HEK293 (cell line): ENCODE measurements around the gene SLK.

Experiments used
- BCL11B ChIP-seq: fragments of 450-650 bp; formaldehyde crosslinking; IDR thresholded peaks from 2 replicates; pipeline ENCODE4 v1.5.1; 2016; ENCODE audit warnings: low read depth, missing biosample characterization, missing genetic modification characterization
- GLIS1 ChIP-seq: fragments of 450-650 bp; formaldehyde crosslinking; IDR thresholded peaks from 2 replicates; pipeline ENCODE4 v1.5.1; 2016; ENCODE audit warnings: missing biosample characterization, missing genetic modification characterization
- HOXA7 ChIP-seq: sonication (generic); formaldehyde crosslinking; IDR thresholded peaks from 2 replicates; pipeline ENCODE4 v1.8.1; 2022; ENCODE audit warnings: missing genetic modification reagents, borderline replicate concordance
- OSR2 ChIP-seq: fragments of 450-650 bp; formaldehyde crosslinking; IDR thresholded peaks from 2 replicates; pipeline ENCODE4 v1.5.1; 2016; ENCODE audit warnings: missing biosample characterization, missing genetic modification characterization
- SP7 ChIP-seq: fragments of 450-650 bp; formaldehyde crosslinking; IDR thresholded peaks from 2 replicates; pipeline ENCODE4 v1.5.1; 2016; ENCODE audit warnings: missing biosample characterization, missing genetic modification characterization
- TCF7L2 ChIP-seq: IDR thresholded peaks from 2 replicates; pipeline ENCODE4 v1.6.1; 2011; ENCODE audit warnings: low read depth, mild to moderate bottlenecking, inconsistent platforms, low read length, moderate library complexity, borderline replicate concordance
- TRIM28 ChIP-seq: IDR thresholded peaks from 2 replicates; pipeline ENCODE4 v1.6.1; 2011; ENCODE audit warnings: low read length, control low read depth, borderline replicate concordance
- WT1 ChIP-seq: fragments of 450-650 bp; formaldehyde crosslinking; IDR thresholded peaks from 2 replicates; pipeline ENCODE4 v1.5.1; 2016; ENCODE audit warnings: missing biosample characterization, missing genetic modification characterization
- ZBTB21 ChIP-seq: fragments of 450-650 bp; formaldehyde crosslinking; IDR thresholded peaks from 2 replicates; pipeline ENCODE4 v1.5.1; 2017; ENCODE audit warnings: missing biosample characterization, missing genetic modification characterization
- ZBTB44 ChIP-seq: fragments of 450-650 bp; IDR thresholded peaks from 2 replicates; pipeline ENCODE4 v1.5.1; 2018; ENCODE audit warnings: missing biosample characterization, mild to moderate bottlenecking, missing genetic modification characterization
- ZFHX2 ChIP-seq: fragments of 450-650 bp; formaldehyde crosslinking; conservative IDR thresholded peaks from 2 replicates; pipeline ENCODE4 v1.5.1; 2016; ENCODE audit warnings: missing biosample characterization, missing genetic modification characterization
- ZFP3 ChIP-seq: fragments of 450-650 bp; formaldehyde crosslinking; IDR thresholded peaks from 2 replicates; pipeline ENCODE4 v1.5.1; 2016; ENCODE audit warnings: low read depth, missing biosample characterization, missing genetic modification characterization
- ZNF175 ChIP-seq: fragments of 450-650 bp; formaldehyde crosslinking; IDR thresholded peaks from 2 replicates; pipeline ENCODE4 v1.5.1; 2016; ENCODE audit warnings: missing biosample characterization, missing genetic modification characterization
- ZNF2 ChIP-seq: fragments of 450-650 bp; formaldehyde crosslinking; IDR thresholded peaks from 2 replicates; pipeline ENCODE4 v1.5.1; 2016; ENCODE audit warnings: missing biosample characterization, missing genetic modification characterization
- ZNF221 ChIP-seq: fragments of 450-650 bp; formaldehyde crosslinking; IDR thresholded peaks from 2 replicates; pipeline ENCODE4 v1.5.1; 2017; ENCODE audit warnings: missing biosample characterization, missing genetic modification characterization, borderline replicate concordance
- ZNF23 ChIP-seq: fragments of 450-650 bp; formaldehyde crosslinking; IDR thresholded peaks from 2 replicates; pipeline ENCODE4 v1.5.1; 2016; ENCODE audit warnings: missing biosample characterization, missing genetic modification characterization, borderline replicate concordance
- ZNF311 ChIP-seq: fragments of 450-650 bp; formaldehyde crosslinking; IDR thresholded peaks from 2 replicates; pipeline ENCODE4 v1.5.1; 2017; ENCODE audit warnings: missing biosample characterization, missing genetic modification characterization, borderline replicate concordance
- ZNF362 ChIP-seq: fragments of 450-650 bp; formaldehyde crosslinking; IDR thresholded peaks from 2 replicates; pipeline ENCODE4 v1.5.1; 2016; ENCODE audit warnings: missing biosample characterization, missing genetic modification characterization
- ZNF366 ChIP-seq: fragments of 450-650 bp; formaldehyde crosslinking; conservative IDR thresholded peaks from 2 replicates; pipeline ENCODE4 v1.5.1; 2016; ENCODE audit warnings: missing biosample characterization, missing genetic modification characterization
- ZNF394 ChIP-seq: fragments of 450-650 bp; formaldehyde crosslinking; IDR thresholded peaks from 2 replicates; pipeline ENCODE4 v1.5.1; 2016; ENCODE audit warnings: missing biosample characterization, missing genetic modification characterization, mild to moderate bottlenecking, moderate library complexity, borderline replicate concordance
- ZNF510 ChIP-seq: fragments of 450-650 bp; formaldehyde crosslinking; IDR thresholded peaks from 2 replicates; pipeline ENCODE4 v1.5.1; 2018; ENCODE audit warnings: mild to moderate bottlenecking, missing genetic modification characterization, missing biosample characterization; ENCODE audit not compliant: insufficient replicate concordance
- ZNF548 ChIP-seq: fragments of 450-650 bp; formaldehyde crosslinking; IDR thresholded peaks from 2 replicates; pipeline ENCODE4 v1.5.1; 2016; ENCODE audit warnings: missing biosample characterization, missing genetic modification characterization
- ZNF558 ChIP-seq: fragments of 450-650 bp; formaldehyde crosslinking; IDR thresholded peaks from 2 replicates; pipeline ENCODE4 v1.5.1; 2016; ENCODE audit warnings: missing biosample characterization, missing genetic modification characterization
- ZNF560 ChIP-seq: fragments of 450-650 bp; formaldehyde crosslinking; IDR thresholded peaks from 2 replicates; pipeline ENCODE4 v1.5.1; 2017; ENCODE audit warnings: missing biosample characterization, missing genetic modification characterization, borderline replicate concordance
- ZNF561 ChIP-seq: fragments of 450-650 bp; IDR thresholded peaks from 2 replicates; pipeline ENCODE4 v1.5.1; 2018; ENCODE audit warnings: missing biosample characterization, missing genetic modification characterization, borderline replicate concordance
- ZNF600 ChIP-seq: fragments of 450-650 bp; formaldehyde crosslinking; IDR thresholded peaks from 2 replicates; pipeline ENCODE4 v1.5.1; 2016; ENCODE audit warnings: missing biosample characterization, missing genetic modification characterization
- ZNF624 ChIP-seq: fragments of 450-650 bp; formaldehyde crosslinking; IDR thresholded peaks from 2 replicates; pipeline ENCODE4 v1.5.1; 2017; ENCODE audit warnings: missing biosample characterization, missing genetic modification characterization
- ZNF645 ChIP-seq: fragments of 450-650 bp; formaldehyde crosslinking; IDR thresholded peaks from 2 replicates; pipeline ENCODE4; 2016; ENCODE audit warnings: missing biosample characterization, missing genetic modification characterization
- ZNF701 ChIP-seq: fragments of 450-650 bp; formaldehyde crosslinking; IDR thresholded peaks from 2 replicates; pipeline ENCODE4 v1.5.1; 2016; ENCODE audit warnings: missing biosample characterization, missing genetic modification characterization
- ZNF707 ChIP-seq: fragments of 450-650 bp; formaldehyde crosslinking; IDR thresholded peaks from 2 replicates; pipeline ENCODE4 v1.5.1; 2016; ENCODE audit warnings: missing biosample characterization, missing genetic modification characterization
- TF ChIP-seq, protein P1 (sequence below): fragments of 450-650 bp; formaldehyde crosslinking; IDR thresholded peaks from 2 replicates; pipeline ENCODE4 v1.5.1; 2016; ENCODE audit warnings: missing biosample characterization, missing genetic modification characterization
- TF ChIP-seq, protein P2 (sequence below): fragments of 450-650 bp; formaldehyde crosslinking; IDR thresholded peaks from 2 replicates; pipeline ENCODE4 v1.5.1; 2016; ENCODE audit warnings: missing biosample characterization, missing genetic modification characterization, borderline replicate concordance

Gene SLK

GRCh38 chr10:103966671-103967447 lies at the start of gene SLK (continued):
- no peak for TF ChIP-seq ZNF362 (tag by site-specific recombination)
- TF ChIP-seq ZNF561 (tag by site-specific recombination) = peak; percentile 38; the same call in 1 of the 2 replicates
- no peak for TF ChIP-seq OSR2 (tag by site-specific recombination)
- no peak; the same call in 1 of the 2 replicates for TF ChIP-seq ZNF366
- no peak for TF ChIP-seq ZNF23 (tag by site-specific recombination)
- TF ChIP-seq ZNF311 = no peak
- TF ChIP-seq GLIS1 (tag by site-specific recombination) = peak; percentile 39; the same call in 1 of the 2 replicates
- TF ChIP-seq ZNF624 (tag by site-specific recombination) = no peak
- no peak for TF ChIP-seq ZNF175
- no peak; the same call in 1 of the 2 replicates for TF ChIP-seq ZFHX2 (tag by site-specific recombination)
- TF ChIP-seq ZNF701 (tag by site-specific recombination) = no peak
- TF ChIP-seq ZNF394 (tag by site-specific recombination) = no peak; the same call in 1 of the 2 replicates
- no peak for TF ChIP-seq WT1
- no peak for TF ChIP-seq ZNF548 (tag by site-specific recombination)
- no peak for TF ChIP-seq ZNF510 (tag by site-specific recombination)
- TF ChIP-seq ZBTB44 (tag by site-specific recombination) = no peak
- TF ChIP-seq, protein P1, sequence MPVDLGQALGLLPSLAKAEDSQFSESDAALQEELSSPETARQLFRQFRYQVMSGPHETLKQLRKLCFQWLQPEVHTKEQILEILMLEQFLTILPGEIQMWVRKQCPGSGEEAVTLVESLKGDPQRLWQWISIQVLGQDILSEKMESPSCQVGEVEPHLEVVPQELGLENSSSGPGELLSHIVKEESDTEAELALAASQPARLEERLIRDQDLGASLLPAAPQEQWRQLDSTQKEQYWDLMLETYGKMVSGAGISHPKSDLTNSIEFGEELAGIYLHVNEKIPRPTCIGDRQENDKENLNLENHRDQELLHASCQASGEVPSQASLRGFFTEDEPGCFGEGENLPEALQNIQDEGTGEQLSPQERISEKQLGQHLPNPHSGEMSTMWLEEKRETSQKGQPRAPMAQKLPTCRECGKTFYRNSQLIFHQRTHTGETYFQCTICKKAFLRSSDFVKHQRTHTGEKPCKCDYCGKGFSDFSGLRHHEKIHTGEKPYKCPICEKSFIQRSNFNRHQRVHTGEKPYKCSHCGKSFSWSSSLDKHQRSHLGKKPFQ (tag by site-specific recombination) = no peak
- TF ChIP-seq TRIM28 = no peak
- TF ChIP-seq ZNF221 (tag by site-specific recombination) = no peak
- no peak for TF ChIP-seq BCL11B
- TF ChIP-seq SP7 (tag by site-specific recombination) = peak; percentile 55; the same call in 1 of the 2 replicates
- TF ChIP-seq, protein P2, sequence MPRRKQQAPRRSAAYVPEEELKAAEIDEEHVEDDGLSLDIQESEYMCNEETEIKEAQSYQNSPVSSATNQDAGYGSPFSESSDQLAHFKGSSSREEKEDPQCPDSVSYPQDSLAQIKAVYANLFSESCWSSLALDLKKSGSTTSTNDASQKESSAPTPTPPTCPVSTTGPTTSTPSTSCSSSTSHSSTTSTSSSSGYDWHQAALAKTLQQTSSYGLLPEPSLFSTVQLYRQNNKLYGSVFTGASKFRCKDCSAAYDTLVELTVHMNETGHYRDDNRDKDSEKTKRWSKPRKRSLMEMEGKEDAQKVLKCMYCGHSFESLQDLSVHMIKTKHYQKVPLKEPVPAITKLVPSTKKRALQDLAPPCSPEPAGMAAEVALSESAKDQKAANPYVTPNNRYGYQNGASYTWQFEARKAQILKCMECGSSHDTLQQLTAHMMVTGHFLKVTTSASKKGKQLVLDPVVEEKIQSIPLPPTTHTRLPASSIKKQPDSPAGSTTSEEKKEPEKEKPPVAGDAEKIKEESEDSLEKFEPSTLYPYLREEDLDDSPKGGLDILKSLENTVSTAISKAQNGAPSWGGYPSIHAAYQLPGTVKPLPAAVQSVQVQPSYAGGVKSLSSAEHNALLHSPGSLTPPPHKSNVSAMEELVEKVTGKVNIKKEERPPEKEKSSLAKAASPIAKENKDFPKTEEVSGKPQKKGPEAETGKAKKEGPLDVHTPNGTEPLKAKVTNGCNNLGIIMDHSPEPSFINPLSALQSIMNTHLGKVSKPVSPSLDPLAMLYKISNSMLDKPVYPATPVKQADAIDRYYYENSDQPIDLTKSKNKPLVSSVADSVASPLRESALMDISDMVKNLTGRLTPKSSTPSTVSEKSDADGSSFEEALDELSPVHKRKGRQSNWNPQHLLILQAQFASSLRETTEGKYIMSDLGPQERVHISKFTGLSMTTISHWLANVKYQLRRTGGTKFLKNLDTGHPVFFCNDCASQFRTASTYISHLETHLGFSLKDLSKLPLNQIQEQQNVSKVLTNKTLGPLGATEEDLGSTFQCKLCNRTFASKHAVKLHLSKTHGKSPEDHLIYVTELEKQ (tag by site-specific recombination) = no peak
- TF ChIP-seq ZNF558 = no peak
- no peak for TF ChIP-seq TCF7L2
- peak; percentile 99 for TF ChIP-seq ZNF600 (tag by site-specific recombination)
- TF ChIP-seq ZNF645 (tag by site-specific recombination) = 0 out of 2 replicates have a peak, but pooled peaks have one; percentile 48
- TF ChIP-seq ZBTB21 (tag by site-specific recombination) = no peak
- TF ChIP-seq ZNF2 (tag by site-specific recombination) = no peak
- TF ChIP-seq HOXA7 = no peak
- no peak for TF ChIP-seq ZFP3 (tag by site-specific recombination)
- no peak for TF ChIP-seq ZNF560
- no peak for TF ChIP-seq ZNF707 (tag by site-specific recombination)
